PC-9 (cell line): ENCODE measurements around the gene ANAPC16.

Experiments used
- EZH2 ChIP-seq: fragments of 200-600 bp; sonication (generic); IDR thresholded peaks from 2 replicates; pipeline ENCODE4 v1.8.0; 2017; ENCODE audit warnings: antibody characterized with exemption, low read depth
- TF ChIP-seq, protein P1 (sequence below): fragments of 200-600 bp; sonication (generic); conservative IDR thresholded peaks from 2 replicates; pipeline ENCODE4 v1.6.1; 2017; ENCODE audit warnings: mixed run types, antibody characterized with exemption, mild to moderate bottlenecking, moderate library complexity

DNA sequence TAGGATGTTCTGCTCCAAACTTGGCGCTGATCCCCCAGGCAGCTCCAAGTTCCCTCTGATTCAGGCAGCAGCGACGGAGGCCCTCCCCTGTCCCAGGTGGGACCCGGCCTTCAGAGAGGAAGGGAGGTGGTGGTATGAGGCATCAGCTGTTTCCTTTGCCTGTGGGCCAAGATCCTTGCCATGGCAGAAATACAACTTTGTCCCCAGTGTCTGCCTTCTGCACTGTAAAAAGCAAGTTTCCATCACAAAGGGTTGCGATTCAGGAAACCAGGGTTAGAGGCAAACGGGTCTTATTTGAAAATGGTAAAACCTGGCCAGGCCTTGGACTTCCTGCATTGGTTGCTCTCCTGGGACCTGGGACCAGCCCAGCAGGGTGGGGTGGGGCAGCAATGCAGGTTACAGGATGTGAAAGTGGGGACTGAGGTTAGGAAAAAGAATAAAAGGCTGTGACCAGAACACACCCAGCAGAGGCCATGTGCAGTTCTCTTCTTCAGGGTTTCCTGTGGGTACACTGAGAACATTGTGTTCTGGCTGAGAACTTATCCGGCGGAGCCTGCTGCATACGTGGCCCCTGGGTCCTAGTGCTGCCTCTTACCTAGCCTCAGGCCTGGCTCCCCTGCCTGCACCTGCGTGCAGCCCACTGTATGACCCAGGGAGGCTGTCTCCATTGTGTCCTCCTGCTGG lies 32.8 kb downstream of the ANAPC16 start:
- TF ChIP-seq, protein P1, sequence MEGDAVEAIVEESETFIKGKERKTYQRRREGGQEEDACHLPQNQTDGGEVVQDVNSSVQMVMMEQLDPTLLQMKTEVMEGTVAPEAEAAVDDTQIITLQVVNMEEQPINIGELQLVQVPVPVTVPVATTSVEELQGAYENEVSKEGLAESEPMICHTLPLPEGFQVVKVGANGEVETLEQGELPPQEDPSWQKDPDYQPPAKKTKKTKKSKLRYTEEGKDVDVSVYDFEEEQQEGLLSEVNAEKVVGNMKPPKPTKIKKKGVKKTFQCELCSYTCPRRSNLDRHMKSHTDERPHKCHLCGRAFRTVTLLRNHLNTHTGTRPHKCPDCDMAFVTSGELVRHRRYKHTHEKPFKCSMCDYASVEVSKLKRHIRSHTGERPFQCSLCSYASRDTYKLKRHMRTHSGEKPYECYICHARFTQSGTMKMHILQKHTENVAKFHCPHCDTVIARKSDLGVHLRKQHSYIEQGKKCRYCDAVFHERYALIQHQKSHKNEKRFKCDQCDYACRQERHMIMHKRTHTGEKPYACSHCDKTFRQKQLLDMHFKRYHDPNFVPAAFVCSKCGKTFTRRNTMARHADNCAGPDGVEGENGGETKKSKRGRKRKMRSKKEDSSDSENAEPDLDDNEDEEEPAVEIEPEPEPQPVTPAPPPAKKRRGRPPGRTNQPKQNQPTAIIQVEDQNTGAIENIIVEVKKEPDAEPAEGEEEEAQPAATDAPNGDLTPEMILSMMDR, result no peak
- no peak for TF ChIP-seq EZH2
